ENCODE measurements around the gene AP2A1. TPM values are rescaled to one million over a fixed set of nuclear protein-coding genes. Genes with fewer than 3 reads are reported as not detected.

The AP2A1 gene
- polyA plus RNA-seq, 1 donor from 2014 or later: 40.8 TPM

GRCh38 chr19:49812452-49812996 lies 45.7 kb downstream of the AP2A1 start:
- no peaks in the 10 kb centered on the region for H3K36me3 ChIP-seq (ENCODE audit: insufficient read depth, low read length)

DNA sequence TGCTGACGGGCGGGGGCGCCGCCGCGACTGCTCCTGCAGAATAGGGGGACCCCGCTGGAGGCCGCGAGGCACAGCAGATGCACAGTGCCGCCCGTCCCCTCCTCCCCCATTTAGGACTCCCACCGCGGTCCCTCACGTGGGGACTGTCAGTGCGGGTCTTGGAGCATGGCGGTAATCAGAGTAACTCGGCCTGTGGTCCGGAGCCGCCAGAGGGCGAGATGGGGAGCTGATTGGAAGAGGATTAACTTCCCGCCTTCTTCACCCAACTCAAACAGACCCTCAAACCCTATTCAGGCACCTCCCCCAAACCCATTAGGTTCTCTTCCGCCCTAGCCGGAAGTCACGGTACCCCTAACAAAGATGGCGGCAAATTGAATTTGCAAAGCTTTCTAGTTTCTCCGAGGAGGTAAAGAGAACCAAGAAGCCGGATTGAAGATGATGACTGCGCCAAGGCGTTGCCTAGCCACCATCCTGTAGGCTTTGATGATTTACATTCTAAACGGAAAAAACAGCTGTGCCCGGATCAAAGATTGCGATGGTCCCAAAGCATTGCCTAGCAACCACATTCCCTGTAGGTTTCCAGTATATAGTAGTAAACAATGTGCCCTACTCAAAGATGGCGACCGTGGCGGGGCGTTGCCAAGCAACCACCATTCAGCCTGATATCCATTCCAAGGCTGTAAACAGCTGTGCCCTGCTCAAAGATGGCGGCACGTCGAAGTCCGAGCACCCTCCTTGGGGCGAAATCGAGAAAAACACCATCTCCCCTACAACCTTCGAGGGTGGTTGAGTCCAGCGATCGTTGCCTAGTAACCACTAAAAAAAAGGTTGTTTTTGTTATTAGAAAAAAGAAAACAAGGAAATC lies 46.4 kb downstream of the AP2A1 start, which contains the start of gene FUZ:
TSS of gene FUZ (minus strand) at position 296 of the 865 bp plus-strand sequence. CDS start at position 110, 186 bp downstream.
- H3K27ac ChIP-seq (ENCODE audit: low read length): peak within 1 kb of the TSS; percentile 97
- no peaks in the 10 kb centered on the region for H3K9me3 ChIP-seq (ENCODE audit: low read length)
- peaks cover 2% of the 10 kb centered on the region for H3K79me2 ChIP-seq (replicated peaks; ENCODE audit: insufficient read depth, low read length)
- peak within 1 kb of the TSS; percentile 94 for H3K4me2 ChIP-seq (ENCODE audit: low read length)
- no peaks in the 10 kb centered on the region for H3K36me3 ChIP-seq (ENCODE audit: insufficient read depth, low read length)
- peak within 1 kb of the TSS; percentile 68 for H2AFZ ChIP-seq (ENCODE audit: low read depth, low read length)
- H3K27me3 ChIP-seq (ENCODE audit: insufficient read depth, low read depth, low read length): no peaks in the 10 kb centered on the region
- no peaks in the 10 kb centered on the region for H3K9me2 ChIP-seq (ENCODE audit: insufficient read depth, low read length)
- peak within 1 kb of the TSS; percentile 82 for H3K9ac ChIP-seq (ENCODE audit: low read length)
- peak within 1 kb of the TSS; percentile 74 for H3K4me3 ChIP-seq (ENCODE audit: low read length)
- no peaks in the 10 kb centered on the region for H4K20me1 ChIP-seq (ENCODE audit: insufficient read depth)
- no peaks in the 10 kb centered on the region for H3F3A ChIP-seq (ENCODE audit: insufficient read depth, low read length, poor library complexity, severe bottlenecking)
- TF ChIP-seq, protein P1, sequence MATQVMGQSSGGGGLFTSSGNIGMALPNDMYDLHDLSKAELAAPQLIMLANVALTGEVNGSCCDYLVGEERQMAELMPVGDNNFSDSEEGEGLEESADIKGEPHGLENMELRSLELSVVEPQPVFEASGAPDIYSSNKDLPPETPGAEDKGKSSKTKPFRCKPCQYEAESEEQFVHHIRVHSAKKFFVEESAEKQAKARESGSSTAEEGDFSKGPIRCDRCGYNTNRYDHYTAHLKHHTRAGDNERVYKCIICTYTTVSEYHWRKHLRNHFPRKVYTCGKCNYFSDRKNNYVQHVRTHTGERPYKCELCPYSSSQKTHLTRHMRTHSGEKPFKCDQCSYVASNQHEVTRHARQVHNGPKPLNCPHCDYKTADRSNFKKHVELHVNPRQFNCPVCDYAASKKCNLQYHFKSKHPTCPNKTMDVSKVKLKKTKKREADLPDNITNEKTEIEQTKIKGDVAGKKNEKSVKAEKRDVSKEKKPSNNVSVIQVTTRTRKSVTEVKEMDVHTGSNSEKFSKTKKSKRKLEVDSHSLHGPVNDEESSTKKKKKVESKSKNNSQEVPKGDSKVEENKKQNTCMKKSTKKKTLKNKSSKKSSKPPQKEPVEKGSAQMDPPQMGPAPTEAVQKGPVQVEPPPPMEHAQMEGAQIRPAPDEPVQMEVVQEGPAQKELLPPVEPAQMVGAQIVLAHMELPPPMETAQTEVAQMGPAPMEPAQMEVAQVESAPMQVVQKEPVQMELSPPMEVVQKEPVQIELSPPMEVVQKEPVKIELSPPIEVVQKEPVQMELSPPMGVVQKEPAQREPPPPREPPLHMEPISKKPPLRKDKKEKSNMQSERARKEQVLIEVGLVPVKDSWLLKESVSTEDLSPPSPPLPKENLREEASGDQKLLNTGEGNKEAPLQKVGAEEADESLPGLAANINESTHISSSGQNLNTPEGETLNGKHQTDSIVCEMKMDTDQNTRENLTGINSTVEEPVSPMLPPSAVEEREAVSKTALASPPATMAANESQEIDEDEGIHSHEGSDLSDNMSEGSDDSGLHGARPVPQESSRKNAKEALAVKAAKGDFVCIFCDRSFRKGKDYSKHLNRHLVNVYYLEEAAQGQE (IDR thresholded peaks at IDR 0.05; ENCODE audit: borderline replicate concordance): peak; percentile 79
- peak; percentile 56 for TF ChIP-seq RAD21 (conservative IDR thresholded peaks at IDR 0.05)
- TF ChIP-seq, protein P2, sequence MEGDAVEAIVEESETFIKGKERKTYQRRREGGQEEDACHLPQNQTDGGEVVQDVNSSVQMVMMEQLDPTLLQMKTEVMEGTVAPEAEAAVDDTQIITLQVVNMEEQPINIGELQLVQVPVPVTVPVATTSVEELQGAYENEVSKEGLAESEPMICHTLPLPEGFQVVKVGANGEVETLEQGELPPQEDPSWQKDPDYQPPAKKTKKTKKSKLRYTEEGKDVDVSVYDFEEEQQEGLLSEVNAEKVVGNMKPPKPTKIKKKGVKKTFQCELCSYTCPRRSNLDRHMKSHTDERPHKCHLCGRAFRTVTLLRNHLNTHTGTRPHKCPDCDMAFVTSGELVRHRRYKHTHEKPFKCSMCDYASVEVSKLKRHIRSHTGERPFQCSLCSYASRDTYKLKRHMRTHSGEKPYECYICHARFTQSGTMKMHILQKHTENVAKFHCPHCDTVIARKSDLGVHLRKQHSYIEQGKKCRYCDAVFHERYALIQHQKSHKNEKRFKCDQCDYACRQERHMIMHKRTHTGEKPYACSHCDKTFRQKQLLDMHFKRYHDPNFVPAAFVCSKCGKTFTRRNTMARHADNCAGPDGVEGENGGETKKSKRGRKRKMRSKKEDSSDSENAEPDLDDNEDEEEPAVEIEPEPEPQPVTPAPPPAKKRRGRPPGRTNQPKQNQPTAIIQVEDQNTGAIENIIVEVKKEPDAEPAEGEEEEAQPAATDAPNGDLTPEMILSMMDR (IDR thresholded peaks at IDR 0.05; ENCODE audit: poor library complexity, severe bottlenecking): peak; percentile 63
- TF ChIP-seq EP300 (conservative IDR thresholded peaks at IDR 0.05; ENCODE audit: poor library complexity, severe bottlenecking): peak; percentile 81
- peak; percentile 86 for TF ChIP-seq TAF1 (IDR thresholded peaks at IDR 0.05; ENCODE audit: low read depth)
- TF ChIP-seq POLR2AphosphoS5 (IDR thresholded peaks at IDR 0.05): peak; percentile 67
- no peak for TF ChIP-seq EZH2 (IDR thresholded peaks at IDR 0.05; ENCODE audit: borderline replicate concordance, insufficient read depth, low read length, poor library complexity, severe bottlenecking)
- peak; percentile 66 for TF ChIP-seq SMC3 (conservative IDR thresholded peaks at IDR 0.05; ENCODE audit: poor library complexity)

More at GRCh38 chr19:49812452-49812996, 45.7 kb downstream of the AP2A1 start:
- H3F3A ChIP-seq (ENCODE audit: insufficient read depth, low read length, poor library complexity, severe bottlenecking): no peaks in the 10 kb centered on the region
- peak overlapping the region; percentile 82 for H3K9ac ChIP-seq (ENCODE audit: low read length)
- peak overlapping the region; percentile 74 for H3K4me3 ChIP-seq (ENCODE audit: low read length)
- peak overlapping the region; percentile 97 for H3K27ac ChIP-seq (ENCODE audit: low read length)
- no peaks in the 10 kb centered on the region for H3K9me3 ChIP-seq (ENCODE audit: low read length)
- H3K9me2 ChIP-seq (ENCODE audit: insufficient read depth, low read length): no peaks in the 10 kb centered on the region
- no peaks in the 10 kb centered on the region for H4K20me1 ChIP-seq (ENCODE audit: insufficient read depth)
- H3K4me2 ChIP-seq (ENCODE audit: low read length): peak overlapping the region; percentile 69
- TF ChIP-seq, protein P1 (IDR thresholded peaks at IDR 0.05; ENCODE audit: borderline replicate concordance): no peak
- TF ChIP-seq TAF1 (IDR thresholded peaks at IDR 0.05; ENCODE audit: low read depth): no peak
- TF ChIP-seq EP300 (conservative IDR thresholded peaks at IDR 0.05; ENCODE audit: poor library complexity, severe bottlenecking): no peak
- TF ChIP-seq, protein P2 (IDR thresholded peaks at IDR 0.05; ENCODE audit: poor library complexity, severe bottlenecking): no peak
- TF ChIP-seq MXI1 (conservative IDR thresholded peaks at IDR 0.05; ENCODE audit: poor library complexity, severe bottlenecking): no peak
- TF ChIP-seq SMC3 (conservative IDR thresholded peaks at IDR 0.05; ENCODE audit: poor library complexity): no peak
- no peak for TF ChIP-seq EZH2 (IDR thresholded peaks at IDR 0.05; ENCODE audit: borderline replicate concordance, insufficient read depth, low read length, poor library complexity, severe bottlenecking)
- TF ChIP-seq RAD21 (conservative IDR thresholded peaks at IDR 0.05): no peak
- TF ChIP-seq POLR2AphosphoS5 (IDR thresholded peaks at IDR 0.05): no peak
- H3K27me3 ChIP-seq (ENCODE audit: insufficient read depth, low read depth, low read length): no peaks in the 10 kb centered on the region
- H3K79me2 ChIP-seq (replicated peaks; ENCODE audit: insufficient read depth, low read length): no peaks in the 10 kb centered on the region
- H2AFZ ChIP-seq (ENCODE audit: low read depth, low read length): peak overlapping the region; percentile 68

Data from neural cell (in vitro differentiated cells).